ENCODE data around the gene ZMIZ1.

ZMIZ1 gene

DNA sequence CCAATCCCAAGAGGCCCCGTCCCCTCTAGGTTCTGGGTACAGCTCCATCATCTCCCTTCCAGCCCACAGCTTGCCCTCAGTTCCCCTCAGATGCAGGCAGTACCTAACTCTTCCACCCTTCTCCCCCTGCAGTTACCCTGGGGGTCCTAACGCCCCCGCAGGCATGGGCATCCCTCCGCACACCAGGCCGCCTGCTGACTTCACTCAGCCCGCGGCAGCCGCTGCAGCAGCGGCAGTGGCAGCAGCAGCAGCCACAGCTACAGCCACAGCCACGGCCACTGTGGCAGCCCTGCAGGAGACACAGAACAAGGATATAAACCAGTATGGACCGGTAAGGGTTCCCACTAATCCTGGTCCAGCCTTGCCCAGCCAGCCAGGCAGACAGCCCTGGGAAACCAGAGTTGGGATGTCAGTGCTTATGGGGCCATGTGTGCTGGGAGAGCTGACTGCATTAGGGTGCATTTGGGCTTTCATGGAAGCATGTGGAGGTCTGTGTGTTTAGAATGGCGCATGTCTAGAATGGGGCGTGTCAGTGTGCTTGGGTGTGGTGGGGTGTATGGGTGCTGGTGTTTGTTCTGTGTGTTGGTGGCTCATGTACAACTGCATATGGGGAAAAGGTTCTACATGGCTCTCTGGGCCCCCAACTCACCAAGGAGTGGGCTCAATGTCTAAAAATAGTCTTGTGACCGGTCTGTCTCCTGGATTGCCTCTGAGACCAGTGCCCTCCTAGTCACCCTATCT lies 223.4 kb downstream of the ZMIZ1 start:
- FAIRE-seq (no peak), DNase-seq (ENCODE audit: insufficient read length, low spot score) (no peak)

DNA sequence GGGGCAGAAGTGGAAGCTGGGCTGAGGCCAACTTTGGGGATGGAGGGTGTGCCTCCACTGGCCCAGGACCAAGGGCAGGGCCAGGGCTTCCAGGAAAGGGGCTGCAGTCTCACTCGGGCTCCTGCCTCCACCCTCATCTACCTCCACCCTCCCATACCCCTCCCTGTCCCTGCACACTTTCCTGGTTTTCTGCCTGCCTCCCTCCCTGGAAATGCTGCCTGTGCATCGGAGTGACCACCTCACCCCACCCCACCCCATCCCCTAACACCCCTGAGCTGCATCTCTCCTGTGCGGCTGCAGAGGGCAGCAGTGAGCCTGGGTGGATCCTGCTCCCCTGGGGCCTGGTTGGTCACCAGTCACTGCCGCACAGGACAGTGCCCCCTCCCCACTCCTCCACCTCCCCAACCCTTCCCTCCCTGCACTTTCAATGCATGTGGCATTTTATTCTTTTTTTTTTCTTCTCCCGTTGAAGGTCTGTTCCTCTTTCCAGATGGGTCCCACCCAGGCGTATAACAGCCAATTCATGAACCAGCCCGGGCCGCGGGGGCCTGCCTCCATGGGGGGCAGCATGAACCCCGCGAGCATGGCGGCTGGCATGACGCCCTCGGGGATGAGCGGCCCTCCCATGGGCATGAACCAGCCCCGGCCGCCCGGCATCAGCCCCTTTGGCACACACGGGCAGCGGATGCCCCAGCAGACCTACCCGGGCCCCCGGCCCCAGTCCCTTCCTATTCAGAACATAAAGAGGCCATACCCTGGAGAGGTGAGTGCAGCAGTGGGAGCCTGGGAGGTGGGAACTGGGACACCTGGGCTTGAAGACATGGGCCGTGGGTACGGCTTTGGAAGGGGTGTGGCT lies 224.4 kb downstream of the ZMIZ1 start:
- FAIRE-seq, result peak; percentile 31
- peak; percentile 61 for DNase-seq (ENCODE audit: insufficient read length, low spot score)

DNA sequence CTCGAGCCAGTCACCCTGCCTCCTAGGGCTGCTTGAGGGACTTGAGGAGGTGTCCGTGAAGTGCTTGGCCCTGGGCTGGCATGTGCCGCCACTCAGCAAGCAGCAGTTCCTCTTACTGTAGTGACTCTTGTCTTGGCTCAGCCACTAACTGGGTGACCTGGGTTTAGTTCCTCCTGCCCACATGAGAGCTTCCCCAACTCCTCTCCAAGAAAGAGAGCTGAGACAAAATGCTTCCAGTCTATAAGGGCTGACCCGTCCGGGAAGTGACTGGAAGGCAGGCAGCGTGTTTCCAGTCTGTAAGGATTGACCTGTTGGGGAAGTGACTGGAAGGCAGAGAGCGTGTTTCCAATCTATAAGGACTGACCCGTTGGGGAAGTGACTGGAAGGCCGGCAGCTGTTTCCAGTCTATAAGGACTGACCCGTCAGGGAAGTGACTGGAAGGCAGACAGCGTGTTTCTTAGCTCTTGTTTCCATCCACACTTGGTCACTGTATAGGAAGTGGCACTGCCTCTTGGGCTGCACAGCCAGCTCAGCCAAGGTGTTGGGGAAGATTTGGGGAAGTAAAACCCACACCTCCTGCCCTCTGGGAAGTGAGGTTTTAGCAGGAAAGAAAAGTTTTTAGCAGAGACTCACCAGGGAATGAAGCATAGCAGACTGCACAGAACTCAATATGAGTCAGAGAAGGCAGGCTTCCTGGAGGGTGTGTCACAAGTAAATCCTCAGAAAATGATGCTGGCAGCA lies 225.2 kb downstream of the ZMIZ1 start:
- DNase-seq (ENCODE audit: insufficient read length, low spot score), result no peak
- FAIRE-seq, result no peak

DNA sequence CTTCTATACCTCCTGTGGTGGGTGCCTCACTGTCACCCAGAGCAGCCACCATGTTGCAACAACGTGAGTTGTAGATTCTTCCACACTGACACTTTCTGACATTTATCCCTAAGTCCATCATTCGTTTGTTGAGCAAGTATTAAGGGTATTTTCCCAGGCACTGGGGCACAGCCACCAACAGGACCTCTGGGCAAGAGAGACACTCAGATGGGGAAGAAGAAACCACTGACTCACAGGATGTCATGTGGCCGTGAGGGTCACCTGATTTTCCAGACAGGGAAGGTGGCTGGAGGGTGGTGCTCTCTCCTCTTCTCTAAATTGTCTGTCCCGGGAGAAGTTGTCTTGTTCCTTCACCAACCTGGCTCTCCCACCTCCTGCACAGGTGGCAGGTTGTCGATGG lies 226.8 kb downstream of the ZMIZ1 start:
- no peak for DNase-seq (ENCODE audit: insufficient read length, low spot score)
- FAIRE-seq, result peak; percentile 13

DNA sequence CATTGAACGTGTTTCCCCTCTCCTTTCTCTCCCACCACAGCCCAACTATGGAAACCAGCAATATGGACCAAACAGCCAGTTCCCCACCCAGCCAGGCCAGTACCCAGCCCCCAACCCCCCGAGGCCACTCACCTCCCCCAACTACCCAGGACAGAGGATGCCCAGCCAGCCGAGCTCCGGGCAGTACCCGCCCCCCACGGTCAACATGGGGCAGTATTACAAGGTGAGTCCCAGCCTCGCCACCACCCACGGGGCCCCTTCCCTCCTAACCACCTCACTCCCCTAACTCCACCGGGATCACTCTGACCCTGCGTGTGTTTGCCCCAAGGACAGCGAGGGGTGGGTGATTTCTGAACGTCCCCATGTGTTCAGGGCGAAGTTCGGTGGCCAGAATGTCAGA lies 227.7 kb downstream of the ZMIZ1 start:
- FAIRE-seq (no peak), DNase-seq (ENCODE audit: insufficient read length, low spot score) (no peak)

DNA sequence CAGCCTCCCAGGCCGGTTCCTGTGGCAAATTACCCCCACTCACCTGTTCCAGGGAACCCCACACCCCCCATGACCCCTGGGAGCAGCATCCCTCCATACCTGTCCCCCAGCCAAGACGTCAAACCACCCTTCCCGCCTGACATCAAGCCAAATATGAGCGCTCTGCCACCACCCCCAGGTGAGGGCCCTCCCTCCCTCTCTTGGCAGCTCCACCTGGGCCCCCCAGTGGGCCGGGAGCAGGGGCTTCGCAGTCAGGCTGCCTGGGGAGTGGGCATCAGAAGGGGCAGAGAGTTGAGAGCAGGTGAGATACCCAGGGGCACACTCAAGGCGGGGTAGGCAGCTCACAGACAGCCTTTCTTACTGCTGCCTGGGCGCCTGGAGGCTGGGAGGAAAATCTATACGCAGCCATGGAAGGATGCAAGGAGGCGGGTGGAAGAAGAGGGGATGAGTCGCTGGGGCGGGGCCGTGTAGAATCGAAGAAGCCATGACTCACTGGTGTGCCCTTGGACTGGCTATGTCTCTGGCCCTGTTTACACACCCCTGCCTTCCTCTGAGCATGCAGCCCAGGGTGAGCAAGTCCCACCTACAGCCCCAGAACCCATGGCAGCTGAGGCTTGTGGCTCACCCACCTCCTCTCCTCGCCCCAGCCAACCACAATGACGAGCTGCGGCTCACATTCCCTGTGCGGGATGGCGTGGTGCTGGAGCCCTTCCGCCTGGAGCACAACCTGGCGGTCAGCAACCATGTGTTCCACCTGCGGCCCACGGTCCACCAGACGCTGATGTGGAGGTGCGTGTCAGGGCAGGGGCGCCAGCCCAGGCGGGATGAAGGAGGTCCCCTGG lies 229.9 kb downstream of the ZMIZ1 start:
- peak; percentile 91 for FAIRE-seq

DNA sequence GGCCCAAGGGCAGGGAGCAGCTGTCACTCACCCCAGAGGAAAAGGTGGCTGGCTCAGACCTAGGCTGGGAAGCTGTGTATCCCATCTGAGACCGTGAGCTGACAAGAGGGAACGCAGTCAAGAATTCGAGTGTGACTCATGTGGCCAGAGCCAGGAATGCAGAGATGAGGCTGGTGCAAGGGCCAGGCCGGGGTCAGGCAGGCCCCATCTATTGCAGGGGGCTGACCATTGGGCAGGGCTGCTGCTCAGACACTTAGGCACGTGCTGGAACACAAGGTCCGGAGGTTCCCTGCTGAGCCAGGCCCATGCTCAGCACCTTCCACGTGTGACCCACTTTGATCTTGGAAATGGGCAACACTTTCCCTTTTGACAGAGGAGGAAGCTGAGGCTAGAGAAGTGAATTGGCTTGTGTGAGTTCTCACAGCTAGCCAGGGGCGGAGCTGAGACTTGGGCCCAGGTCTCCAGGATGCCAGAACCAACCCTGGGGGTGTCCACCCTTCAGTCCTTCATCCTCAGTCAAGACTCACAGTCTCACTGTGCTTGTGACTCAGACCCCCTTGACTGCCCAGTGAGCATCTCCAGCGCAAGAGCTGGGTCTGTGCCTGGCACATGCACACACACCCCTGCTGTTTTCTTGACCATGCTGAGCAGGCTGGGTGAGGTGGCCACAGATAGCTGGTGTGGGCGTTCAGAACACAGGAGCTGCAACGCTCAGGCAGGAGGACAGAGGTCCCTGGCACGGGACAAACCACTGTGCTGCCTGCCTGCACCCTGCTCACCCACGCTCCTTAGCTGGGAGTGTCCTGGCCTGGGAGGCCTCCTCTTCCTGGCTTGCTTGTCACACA lies 230.9 kb downstream of the ZMIZ1 start:
- DNase-seq (ENCODE audit: insufficient read length, low spot score) (peak; percentile 83), FAIRE-seq (peak; percentile 42)

More for the DNA sequence above, 229.9 kb downstream of the ZMIZ1 start:
- DNase-seq (ENCODE audit: insufficient read length, low spot score), result peak; percentile 87

DNA sequence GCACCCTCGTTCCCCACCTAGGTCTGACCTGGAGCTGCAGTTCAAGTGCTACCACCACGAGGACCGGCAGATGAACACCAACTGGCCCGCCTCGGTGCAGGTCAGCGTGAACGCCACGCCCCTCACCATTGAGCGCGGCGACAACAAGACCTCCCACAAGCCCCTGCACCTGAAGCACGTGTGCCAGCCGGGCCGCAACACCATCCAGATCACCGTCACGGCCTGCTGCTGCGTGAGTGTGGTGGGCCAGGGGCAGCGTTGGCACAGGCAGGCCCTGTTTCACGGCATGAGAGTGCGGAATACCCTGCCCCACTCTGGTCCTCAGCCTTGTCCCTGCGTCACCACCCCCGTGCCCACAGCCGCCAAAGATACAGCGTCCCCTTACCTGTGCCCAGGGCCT lies 231.9 kb downstream of the ZMIZ1 start:
- no peak for FAIRE-seq
- DNase-seq (ENCODE audit: insufficient read length, low spot score), result no peak

DNA sequence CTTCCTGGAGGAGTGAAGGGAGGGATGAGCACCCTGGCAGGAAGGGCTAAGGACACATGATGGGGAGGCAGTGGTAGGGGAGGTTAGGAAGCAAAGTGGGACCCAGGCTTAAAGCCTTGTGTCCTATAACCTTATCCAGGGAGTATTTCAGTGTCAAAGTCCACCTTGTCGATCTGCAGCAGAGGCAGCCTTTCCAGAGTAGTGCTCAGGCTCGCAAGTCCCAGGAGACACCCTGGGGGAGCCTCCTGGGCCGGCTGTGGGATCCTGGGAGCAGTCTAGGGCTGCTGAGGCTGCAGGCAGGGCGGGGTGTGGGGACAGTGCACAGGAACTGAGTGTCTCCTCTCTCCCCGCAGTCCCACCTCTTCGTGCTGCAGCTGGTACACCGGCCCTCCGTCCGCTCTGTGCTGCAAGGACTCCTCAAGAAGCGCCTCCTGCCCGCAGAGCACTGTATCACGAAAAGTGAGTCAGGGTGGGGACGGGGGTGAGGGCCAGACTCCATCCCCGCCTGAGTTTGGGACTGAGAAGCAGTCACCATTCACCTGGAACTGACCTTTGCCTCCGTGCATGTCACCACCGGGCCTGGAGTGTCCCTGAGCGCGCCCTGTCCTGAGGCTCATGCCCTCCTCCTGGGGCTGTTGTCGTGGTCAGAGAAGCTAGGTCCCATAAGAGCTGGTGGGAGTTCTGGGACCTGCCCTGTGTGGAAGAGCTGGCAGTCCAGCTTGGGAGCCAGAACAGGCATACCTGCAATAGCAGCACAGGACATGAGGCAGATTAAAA lies 233.2 kb downstream of the ZMIZ1 start:
- FAIRE-seq (no peak), DNase-seq (ENCODE audit: insufficient read length, low spot score) (no peak)

DNA sequence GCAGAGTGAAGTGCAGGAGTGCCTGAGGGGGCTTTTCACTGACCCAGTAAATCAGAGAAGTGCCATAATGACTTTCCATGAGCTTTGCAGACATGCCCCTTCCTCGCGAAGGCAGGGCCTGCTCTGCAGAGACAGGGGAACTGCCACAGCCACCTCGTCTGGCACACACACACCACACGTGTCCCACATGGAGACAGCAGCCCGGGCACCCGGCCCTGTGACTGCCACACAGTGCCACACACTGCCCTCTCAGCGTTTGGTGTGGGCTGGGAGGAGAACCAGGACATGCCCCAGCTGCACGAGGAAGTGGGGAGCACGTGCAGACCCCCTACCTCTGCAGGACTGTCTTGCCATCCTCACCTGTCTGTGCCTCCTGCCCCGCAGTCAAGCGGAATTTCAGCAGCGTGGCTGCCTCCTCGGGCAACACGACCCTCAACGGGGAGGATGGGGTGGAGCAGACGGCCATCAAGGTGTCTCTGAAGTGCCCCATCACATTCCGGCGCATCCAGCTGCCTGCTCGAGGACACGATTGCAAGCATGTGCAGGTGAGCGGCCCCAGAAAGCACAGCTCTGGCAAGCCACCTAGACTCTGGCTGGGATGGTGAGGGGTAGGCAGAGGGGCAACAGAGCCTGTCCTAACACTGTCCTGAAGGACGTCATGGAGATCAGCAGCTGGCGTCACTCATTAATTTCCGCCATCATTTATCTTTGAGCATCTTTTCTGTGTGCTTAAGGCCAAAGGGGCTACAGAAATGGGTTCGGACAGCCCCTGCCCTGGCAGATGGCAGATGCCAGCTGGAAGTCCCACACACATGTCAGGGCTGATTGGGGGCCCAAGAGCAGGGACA lies 235.1 kb downstream of the ZMIZ1 start:
- FAIRE-seq, result no peak
- no peak for DNase-seq (ENCODE audit: insufficient read length, low spot score)

DNA sequence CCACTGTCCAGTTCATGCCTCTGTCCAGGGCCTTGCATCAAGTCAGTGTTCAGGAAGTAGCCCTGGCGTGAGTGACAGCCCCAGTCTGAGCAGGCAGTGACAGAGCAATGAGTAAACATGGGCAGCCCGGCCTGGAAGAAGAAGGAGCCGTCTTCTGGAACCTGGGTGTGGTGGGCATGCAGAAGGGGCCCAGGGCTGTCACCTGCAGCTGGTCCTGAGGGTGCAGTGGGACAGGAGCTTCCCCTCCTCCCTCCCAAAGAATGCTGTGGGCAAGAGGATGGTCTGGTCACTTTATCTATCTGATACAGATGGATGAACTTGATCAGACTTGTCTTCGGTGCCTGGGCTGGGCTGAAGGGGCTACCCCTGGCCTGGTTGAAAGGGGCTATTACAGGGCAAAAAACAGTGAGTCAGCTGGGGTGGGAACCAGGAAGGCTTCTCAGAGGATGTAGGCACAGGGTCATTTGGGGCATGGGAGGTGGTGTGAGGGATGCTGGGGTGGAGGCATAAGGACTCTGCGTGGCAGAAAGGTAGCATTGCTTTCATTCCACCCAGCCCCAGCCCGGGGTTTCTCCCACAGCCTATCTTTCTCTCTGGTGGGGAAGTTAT lies 235.8 kb downstream of the ZMIZ1 start:
- DNase-seq (ENCODE audit: insufficient read length, low spot score) (no peak), FAIRE-seq (no peak)

DNA sequence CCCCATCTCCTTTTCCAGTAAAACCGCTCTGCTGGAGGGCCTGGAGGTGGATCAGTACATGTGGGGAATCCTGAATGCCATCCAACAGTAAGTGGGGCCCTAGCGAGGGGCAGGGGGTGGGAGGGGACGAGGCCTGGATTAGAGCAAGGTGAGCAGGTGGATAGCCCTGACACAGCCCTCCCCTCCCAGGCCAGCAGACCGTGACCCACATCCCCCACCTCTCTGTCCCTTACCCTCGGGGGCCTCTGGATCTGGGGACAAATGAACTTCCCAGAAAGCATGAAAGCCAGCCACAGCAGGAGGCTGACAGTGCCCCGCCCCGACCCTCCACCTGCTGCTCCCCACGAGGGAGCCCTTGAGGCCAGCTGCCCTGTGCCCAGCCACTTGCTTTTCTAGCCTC lies 236.7 kb downstream of the ZMIZ1 start:
- DNase-seq (ENCODE audit: insufficient read length, low spot score) (no peak), FAIRE-seq (no peak)

DNA sequence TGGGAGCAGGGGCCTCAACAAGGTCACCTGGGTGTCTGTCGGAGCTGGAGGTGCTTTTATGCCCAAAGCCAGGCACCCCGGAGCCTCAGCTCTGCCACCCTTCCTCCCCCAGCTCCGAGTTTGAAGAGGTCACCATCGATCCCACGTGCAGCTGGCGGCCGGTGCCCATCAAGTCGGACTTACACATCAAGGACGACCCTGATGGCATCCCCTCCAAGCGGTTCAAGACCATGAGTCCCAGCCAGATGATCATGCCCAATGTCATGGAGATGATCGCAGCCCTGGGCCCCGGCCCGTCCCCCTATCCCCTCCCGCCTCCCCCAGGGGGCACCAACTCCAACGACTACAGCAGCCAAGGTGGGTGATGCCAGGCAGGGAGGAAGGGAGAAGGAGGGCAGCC lies 237.2 kb downstream of the ZMIZ1 start:
- DNase-seq (ENCODE audit: insufficient read length, low spot score), result no peak

DNA sequence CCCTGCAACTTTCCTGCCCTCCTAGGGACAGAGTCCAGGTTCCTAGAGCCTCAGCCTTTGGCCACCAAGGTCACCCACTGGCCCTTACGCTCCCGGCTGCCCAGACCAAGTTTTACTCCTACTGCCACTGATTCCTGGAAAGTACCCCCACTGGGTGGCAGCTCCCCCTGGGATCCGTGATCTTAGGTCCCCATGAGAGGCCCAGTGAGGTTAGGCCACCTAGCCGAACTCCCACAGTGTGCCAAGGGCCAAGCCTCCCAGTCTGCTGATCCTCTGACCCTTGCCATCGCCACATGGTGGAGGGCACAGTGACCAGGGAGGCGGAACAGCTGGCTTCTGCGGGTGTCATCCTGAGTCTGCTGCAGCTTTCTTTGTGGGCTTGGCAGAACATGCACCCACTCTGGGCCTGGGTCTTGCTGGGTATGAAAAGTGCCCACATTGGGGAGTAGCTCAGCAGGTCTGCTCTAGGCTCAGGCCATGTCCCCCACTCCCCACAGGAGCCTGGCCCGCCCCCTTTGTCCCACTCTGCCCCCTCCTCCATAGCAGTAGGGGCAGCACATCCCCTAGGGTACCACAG lies 238.0 kb downstream of the ZMIZ1 start:
- DNase-seq (ENCODE audit: insufficient read length, low spot score), result no peak
- FAIRE-seq, result no peak

More for the DNA sequence above, 237.2 kb downstream of the ZMIZ1 start:
- FAIRE-seq, result no peak

DNA sequence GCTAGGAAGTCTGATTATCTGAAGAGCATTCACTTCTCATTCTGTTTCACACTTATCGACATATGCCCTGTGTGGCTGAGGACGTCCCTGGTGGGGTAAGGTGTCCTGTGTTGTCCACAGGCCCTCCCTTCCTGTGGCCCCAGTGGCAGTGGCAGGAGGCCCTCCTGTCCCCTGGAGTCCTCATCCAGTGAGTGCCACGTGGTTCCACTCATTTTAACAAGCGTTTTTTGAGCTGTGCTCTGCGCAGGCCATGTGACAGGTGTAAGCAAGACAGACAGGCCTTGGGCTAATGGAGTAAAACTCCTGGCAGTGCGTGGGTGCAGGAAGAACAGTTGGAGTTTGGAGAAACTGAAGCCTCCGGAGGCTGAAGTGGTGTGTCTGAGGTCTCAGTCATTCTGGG lies 239.2 kb downstream of the ZMIZ1 start:
- FAIRE-seq (no peak), DNase-seq (ENCODE audit: insufficient read length, low spot score) (no peak)

DNA sequence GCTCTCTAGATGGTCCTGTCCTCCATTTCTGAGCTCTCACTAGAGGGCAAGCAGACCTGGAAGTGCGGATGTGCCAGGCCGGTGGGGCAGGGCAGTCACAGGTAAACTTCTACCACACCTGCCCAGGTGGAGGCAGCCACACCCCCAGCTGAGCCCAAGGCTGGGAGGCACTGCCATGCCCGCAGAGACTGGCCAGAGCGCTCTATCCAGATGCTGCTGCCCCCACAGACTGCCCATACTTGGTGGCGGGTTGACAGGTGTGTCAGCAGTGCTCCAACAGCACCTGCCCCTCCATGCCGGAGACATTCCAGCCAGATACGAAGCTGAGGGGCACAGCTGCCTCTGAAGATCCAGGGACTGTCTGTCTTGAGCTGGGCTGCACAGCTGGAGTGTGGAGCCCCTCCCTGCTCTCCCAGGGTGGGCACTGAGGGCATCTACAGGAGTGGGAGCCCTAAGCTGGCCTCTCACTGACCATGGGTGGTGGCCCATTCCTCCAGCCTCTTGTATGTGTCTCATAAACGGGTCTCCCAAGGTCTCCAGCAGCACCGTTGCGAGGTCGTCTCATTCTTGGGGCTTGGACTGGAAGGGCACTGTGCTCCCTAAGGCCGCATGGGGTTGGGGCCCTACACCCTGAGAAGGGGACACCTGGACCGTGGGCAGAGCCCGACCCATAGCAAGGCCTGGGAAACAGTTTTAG lies 240.4 kb downstream of the ZMIZ1 start:
- DNase-seq (ENCODE audit: insufficient read length, low spot score) (no peak), FAIRE-seq (no peak)

Measured in HTR-8/SVneo (cell line).